Stomach (tissue), 9 donors: ENCODE data around the gene DCUN1D4. TPM values are rescaled to one million over a fixed set of nuclear protein-coding genes. Genes with fewer than 3 reads are reported as not detected.
"Not testable (repeated sequence)": the region's sequence is repeated elsewhere in the genome, so short reads cannot be mapped to it uniquely, and the experiment has no call there.

Source experiments
- DNase-seq, 2 donors: peaks; one replicate each; pipeline versions ENCODE4 v3.0.0 to v3.0.0-alpha.2; 2013 to 2019
- H3K27ac ChIP-seq, 5 donors: fragments of 200-600 bp in 4 of 5; sonication (generic) in 4 of 5; one replicate each; pipeline ENCODE4 v1.5.1; 2013 to 2019; ENCODE audit warnings: mild to moderate bottlenecking in 1 of 5, moderate library complexity in 1 of 5
- H3K27me3 ChIP-seq, 3 donors: fragments of 200-600 bp; sonication (generic); one replicate each; pipeline ENCODE4 v1.5.1; 2017 to 2019; ENCODE audit warnings: mixed run types in 1 of 3
- H3K36me3 ChIP-seq, 4 donors: fragments of 200-600 bp; sonication (generic); 1 replicate in 3 of 4; 2 replicates in 1 of 4; pipeline ENCODE4 v1.5.1; 2016 to 2019
- H3K4me1 ChIP-seq, 4 donors: fragments of 200-600 bp; sonication (generic); one replicate each; pipeline ENCODE4 v1.5.1; 2016 to 2019
- H3K4me3 ChIP-seq, 4 donors: fragments of 200-600 bp; sonication (generic) in 3 of 4; one replicate each; pipeline ENCODE4 v1.5.1; 2016 to 2019; ENCODE audit warnings: mild to moderate bottlenecking in 1 of 4
- H3K9me3 ChIP-seq, 4 donors: fragments of 200-600 bp; sonication (generic); one replicate each; pipeline ENCODE4 v1.5.1; 2016 to 2019
- EP300 ChIP-seq: sonication (generic); formaldehyde crosslinking; IDR thresholded peaks from one replicate; pipeline ENCODE4 v1.6.1; 2017; ENCODE audit warnings: antibody characterized with exemption
- POLR2A ChIP-seq, 4 donors: fragments of 450-650 bp; IDR thresholded peaks; one replicate each; pipeline ENCODE4 v1.6.1; 2016; ENCODE audit warnings: antibody characterized with exemption in 4 of 4, control low read depth in 2 of 4, mild to moderate bottlenecking in 1 of 4, moderate library complexity in 1 of 4
- POLR2AphosphoS5 ChIP-seq, 3 donors: sonication (generic); formaldehyde crosslinking; IDR thresholded peaks; one replicate each; pipeline ENCODE4 v1.6.1; 2016; ENCODE audit warnings: antibody characterized with exemption in 3 of 3
- WGBS, 5 donors: extraction: QIAGEN DNeasy Blood & Tissue Kit in 3 of 5; methylation state at CpG; one replicate each; pipeline versions ENCODE4 v1.1.5 to v1.1.7; 2013 to 2018; 5-methylcytosine and 5-hydroxymethylcytosine counted together
- intact Hi-C: fragments of 100-400 bp; cut with DNase I; formaldehyde crosslinking; loops from one replicate; pipeline ENCODE4 v1.15.1; 2023; ENCODE audit warnings: low total_unique reads
- polyA plus RNA-seq, 3 donors: library from polyadenylated mRNA; stranded (reverse); fragments of 200-250 nt; gene quantifications; one replicate each; pipeline ENCODE4 v1.2.3, GENCODE V29; 2013
- total RNA-seq, 5 donors: library from RNA; depleted of rRNA; stranded (reverse); fragments of >200 nt; gene quantifications; one replicate each; pipeline versions ENCODE4 v1.1.0 to v1.2.3, GENCODE V29; 2014 to 2016
- TF ChIP-seq, protein P1 (sequence below), 7 experiments: fragments of 450-650 bp in 4 of 7; fragments of 200-600 bp in 3 of 7; sonication (generic) in 3 of 7; IDR thresholded peaks; one replicate each; pipeline ENCODE4 v1.5.1; 2016 to 2019; ENCODE audit warnings: antibody characterized with exemption in 7 of 7, control low read depth in 2 of 7, mild to moderate bottlenecking in 1 of 7
- donor health status: healthy with polysubstance abuse.
- donor health status: Bipolar disorder and iron deficiency.
- donor health status: healthy.

Gene DCUN1D4
- total and polyA plus RNA-seq, 8 donors, result 5.8 to 84.6 (median 30.0) TPM

DNA sequence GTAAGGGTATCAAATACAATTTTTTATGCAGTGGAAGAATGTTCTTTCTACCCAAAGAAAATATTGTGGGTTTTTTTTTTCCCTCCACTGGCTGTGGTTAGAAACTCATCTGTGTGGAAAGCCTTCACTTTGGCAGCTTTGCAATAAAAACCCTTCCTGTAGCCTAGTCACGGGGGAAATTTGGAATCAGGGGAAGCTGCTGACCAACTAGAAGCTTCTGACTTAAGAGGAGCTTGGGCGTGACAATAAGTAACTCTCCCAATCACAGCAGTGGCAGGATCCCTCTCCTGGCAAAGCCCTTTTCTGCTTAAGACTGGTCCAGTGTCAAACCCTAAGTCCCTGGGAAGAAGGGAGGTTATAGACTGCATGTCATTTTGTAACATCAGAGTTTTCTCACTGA lies 89.3 kb downstream of the DCUN1D4 start:
- 32 to 67% (median 44%) methylated on average over 2 of the region's 2 CpGs for WGBS, 5 donors
- TF ChIP-seq, protein P1, sequence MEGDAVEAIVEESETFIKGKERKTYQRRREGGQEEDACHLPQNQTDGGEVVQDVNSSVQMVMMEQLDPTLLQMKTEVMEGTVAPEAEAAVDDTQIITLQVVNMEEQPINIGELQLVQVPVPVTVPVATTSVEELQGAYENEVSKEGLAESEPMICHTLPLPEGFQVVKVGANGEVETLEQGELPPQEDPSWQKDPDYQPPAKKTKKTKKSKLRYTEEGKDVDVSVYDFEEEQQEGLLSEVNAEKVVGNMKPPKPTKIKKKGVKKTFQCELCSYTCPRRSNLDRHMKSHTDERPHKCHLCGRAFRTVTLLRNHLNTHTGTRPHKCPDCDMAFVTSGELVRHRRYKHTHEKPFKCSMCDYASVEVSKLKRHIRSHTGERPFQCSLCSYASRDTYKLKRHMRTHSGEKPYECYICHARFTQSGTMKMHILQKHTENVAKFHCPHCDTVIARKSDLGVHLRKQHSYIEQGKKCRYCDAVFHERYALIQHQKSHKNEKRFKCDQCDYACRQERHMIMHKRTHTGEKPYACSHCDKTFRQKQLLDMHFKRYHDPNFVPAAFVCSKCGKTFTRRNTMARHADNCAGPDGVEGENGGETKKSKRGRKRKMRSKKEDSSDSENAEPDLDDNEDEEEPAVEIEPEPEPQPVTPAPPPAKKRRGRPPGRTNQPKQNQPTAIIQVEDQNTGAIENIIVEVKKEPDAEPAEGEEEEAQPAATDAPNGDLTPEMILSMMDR (IDR thresholded peaks at IDR 0.05), result no peak
- TF ChIP-seq POLR2A (IDR thresholded peaks at IDR 0.05), result no peak
- TF ChIP-seq EP300, result no peak
- no peak for TF ChIP-seq POLR2AphosphoS5 (IDR thresholded peaks at IDR 0.05)
- intact Hi-C loops, result no loop called here
- Histone ChIP-seq H3K36me3 (no peaks in the 10 kb centered on the region), H3K4me3 (no peak overlapping the region), H3K4me1 (no peaks in the 10 kb centered on the region), H3K27ac (no peak overlapping the region), H3K9me3 (no peaks in the 10 kb centered on the region), H3K27me3 (no peaks in the 10 kb centered on the region)
- DNase-seq, result no peak

DNA sequence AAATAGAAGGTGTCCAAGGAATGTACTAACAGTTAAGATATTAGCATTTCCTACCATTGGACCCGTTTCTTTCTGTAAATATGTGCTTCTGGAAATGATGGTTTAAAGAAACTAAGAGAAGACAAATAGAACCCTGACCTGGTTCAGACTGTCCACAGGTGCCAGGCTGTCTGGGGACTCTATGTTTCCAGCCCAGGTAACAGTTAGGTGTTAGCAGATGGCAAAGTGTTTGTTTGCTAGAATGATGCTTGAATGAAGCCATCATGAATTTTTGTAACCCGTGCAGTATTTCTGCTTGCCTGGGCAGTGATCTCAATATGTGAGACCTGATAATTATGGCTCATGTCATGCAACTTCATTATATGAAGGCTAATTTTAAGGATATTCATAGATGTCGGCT lies 89.7 kb downstream of the DCUN1D4 start:
- Histone ChIP-seq H3K4me3 (no peak overlapping the region), H3K9me3 (no peaks in the 10 kb centered on the region), H3K27me3 (no peaks in the 10 kb centered on the region), H3K36me3 (no peaks in the 10 kb centered on the region), H3K27ac (no peak overlapping the region), H3K4me1 (no peaks in the 10 kb centered on the region)
- intact Hi-C loops, result no loop called here
- TF ChIP-seq POLR2AphosphoS5 (IDR thresholded peaks at IDR 0.05) (no peak), POLR2A (IDR thresholded peaks at IDR 0.05) (no peak), EP300 (no peak)
- TF ChIP-seq, protein P1 (IDR thresholded peaks at IDR 0.05), result no peak
- WGBS, 5 donors, result 62 to 77% (median 71%) methylated on average over 3 of the region's 3 CpGs
- peak in 1 of 2 donors; percentile 10 for DNase-seq

DNA sequence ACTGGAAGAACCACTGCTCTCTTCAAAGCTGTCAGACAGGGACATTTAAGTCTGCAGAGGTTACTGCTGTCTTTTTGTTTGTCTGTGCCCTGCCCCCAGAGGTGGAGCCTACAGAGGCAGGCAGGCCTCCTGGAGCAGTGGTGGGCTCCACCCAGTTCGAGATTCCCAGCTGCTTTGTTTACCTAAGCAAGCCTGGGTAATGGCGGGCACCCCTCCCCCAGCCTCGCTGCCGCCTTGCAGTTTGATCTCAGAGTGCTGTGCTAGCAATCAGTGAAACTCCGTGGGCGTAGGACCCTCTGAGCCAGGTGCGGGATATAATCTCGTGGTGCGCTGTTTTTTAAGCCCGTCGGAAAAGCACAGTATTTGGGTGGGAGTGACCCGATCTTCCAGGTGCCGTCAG lies 97.5 kb downstream of the DCUN1D4 start:
- H3K4me3 ChIP-seq, H3K27me3 ChIP-seq, intact Hi-C loops, H3K4me1 ChIP-seq, H3K27ac ChIP-seq, DNase-seq, H3K9me3 ChIP-seq, H3K36me3 ChIP-seq: not testable (repeated sequence)
- WGBS, 5 donors, result 79 to 92% (median 86%) methylated on average over 12 to 13 of the region's 13 CpGs

DNA sequence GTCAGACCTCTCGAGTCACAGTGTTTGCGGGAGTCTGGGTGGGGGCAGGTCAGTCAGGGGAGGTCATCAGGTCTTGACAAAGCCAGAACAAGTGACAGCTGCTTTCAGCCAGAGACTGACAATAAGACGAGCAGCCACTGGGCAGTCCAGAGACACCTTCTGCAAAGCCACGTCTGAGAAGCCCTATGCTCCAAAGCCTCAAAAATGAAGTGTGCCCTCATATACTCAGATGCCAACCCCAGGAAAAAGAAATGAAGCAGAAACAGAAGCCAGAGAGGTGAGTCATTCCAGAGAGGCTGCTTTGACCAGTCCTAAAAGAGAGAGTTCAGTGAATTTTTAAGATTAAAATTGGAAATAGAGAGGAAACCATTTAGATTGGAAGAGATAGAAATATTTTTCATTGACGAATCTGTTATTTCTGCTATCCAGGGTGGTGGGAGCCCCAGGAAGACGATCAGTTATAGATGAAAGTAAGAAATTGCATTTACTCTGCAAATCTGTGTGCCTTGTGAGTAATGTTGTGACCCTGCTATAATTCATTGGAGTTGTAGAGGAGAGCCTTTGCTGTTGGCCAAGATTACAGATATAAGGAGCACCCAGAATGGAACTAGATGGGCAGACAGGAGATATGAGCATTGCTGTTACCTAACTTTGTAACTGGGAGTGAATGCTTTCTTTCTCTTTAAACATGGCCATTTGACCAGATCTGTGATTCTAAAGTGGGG lies 99.3 kb downstream of the DCUN1D4 start:
- DNase-seq, result no peak
- Histone ChIP-seq H3K9me3 (peaks cover 0 to 4% (median 0%) of the 10 kb centered on the region in 4 donors), H3K27me3 (no peaks in the 10 kb centered on the region), H3K4me1 (no peaks in the 10 kb centered on the region), H3K27ac (no peak overlapping the region), H3K36me3 (no peaks in the 10 kb centered on the region), H3K4me3 (no peak overlapping the region)
- WGBS, 5 donors, result 75 to 82% (median 78%) methylated on average over 6 of the region's 6 CpGs
- no peak for TF ChIP-seq POLR2AphosphoS5 (IDR thresholded peaks at IDR 0.05)
- TF ChIP-seq EP300, result no peak
- no peak for TF ChIP-seq POLR2A (IDR thresholded peaks at IDR 0.05)
- TF ChIP-seq, protein P1 (IDR thresholded peaks at IDR 0.05), result no peak
- intact Hi-C loops, result no loop called here

DNA sequence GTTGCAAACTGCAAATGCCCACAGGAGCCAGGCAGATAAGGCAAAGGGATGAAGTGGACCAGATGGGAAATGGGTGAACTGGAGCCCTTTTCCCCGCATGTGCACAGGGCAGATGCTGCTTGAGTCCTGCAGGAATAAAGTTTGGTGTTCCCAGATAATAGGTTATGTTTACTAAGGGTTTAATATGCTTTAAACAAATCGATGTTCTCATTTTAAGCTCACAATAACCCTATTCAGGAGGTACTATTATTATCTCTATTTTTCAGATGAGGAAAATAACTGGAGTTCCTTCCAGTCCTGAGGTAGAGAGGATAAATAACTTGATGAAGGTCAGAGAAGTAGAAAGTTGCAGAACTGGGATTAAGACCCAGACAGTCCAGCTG lies 99.9 kb downstream of the DCUN1D4 start:
- TF ChIP-seq EP300 (no peak), POLR2AphosphoS5 (IDR thresholded peaks at IDR 0.05) (no peak), POLR2A (IDR thresholded peaks at IDR 0.05) (no peak)
- TF ChIP-seq, protein P1 (IDR thresholded peaks at IDR 0.05), result no peak
- 56 to 69% (median 64%) methylated on average over 2 of the region's 2 CpGs for WGBS, 5 donors
- no peak overlapping the region for H3K4me3 ChIP-seq
- DNase-seq, result no peak
- no peak overlapping the region for H3K27ac ChIP-seq
- intact Hi-C loops, result no loop called here
- H3K27me3 ChIP-seq, result no peaks in the 10 kb centered on the region
- H3K4me1 ChIP-seq, result no peaks in the 10 kb centered on the region
- peaks cover 0 to 5% (median 0%) of the 10 kb centered on the region in 4 donors for H3K9me3 ChIP-seq
- H3K36me3 ChIP-seq, result no peaks in the 10 kb centered on the region
